GM12865 (cell line): Measurements from ENCODE around the gene OR1L4.

Experiments used
- DNase-seq: peaks from one replicate; pipeline ENCODE4 v3.0.0; 2010; ENCODE audit warnings: low read depth
- H3K4me3 ChIP-seq: 2 replicates; pipeline ENCODE4 v1.5.1; 2011; ENCODE audit warnings: mild to moderate bottlenecking, low read depth, low read length, control low read depth
- CTCF ChIP-seq: IDR thresholded peaks from 2 replicates; pipeline ENCODE4 v1.5.1; 2011; ENCODE audit warnings: low read length, control low read depth, low read depth, inconsistent platforms; ENCODE audit not compliant: insufficient read depth; ENCODE audit errors: missing control alignments

The OR1L4 gene

GRCh38 chr9:122767817-122768216, 44.0 kb downstream of the OR1L4 start:
- no peak overlapping the region for H3K4me3 ChIP-seq
- no peak for TF ChIP-seq CTCF
- DNase-seq: no peak
